HG02678 (cell line): Measurements from ENCODE around the gene AGAP1.

Experiments
- ATAC-seq: cut with Tn5 transposase; IDR thresholded peaks from one replicate; pipeline ENCODE4 v1.9.1; 2021; ENCODE audit warnings: mild to moderate bottlenecking, moderate library complexity; ENCODE audit not compliant: unreplicated experiment

The AGAP1 gene

DNA sequence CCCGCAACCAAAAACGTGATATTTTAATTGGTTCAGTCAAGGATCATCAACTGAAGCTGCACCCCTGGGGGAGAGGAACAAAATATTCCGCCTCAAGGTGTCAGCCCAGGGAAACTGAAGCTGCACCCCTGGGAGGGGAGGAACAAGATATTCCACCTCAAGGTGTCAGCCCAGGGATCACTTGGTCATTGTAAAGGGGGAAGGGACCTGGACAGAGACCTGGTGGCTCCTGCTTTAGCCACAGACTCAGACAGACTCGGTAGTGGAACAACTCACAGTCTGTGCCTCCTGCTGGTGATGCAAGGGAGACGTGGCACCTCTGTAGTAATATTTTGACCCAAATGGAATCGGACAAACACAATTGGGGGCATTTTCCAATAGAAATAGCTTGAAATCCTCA is 599.3 kb downstream of the AGAP1 start:
- ATAC-seq: no peak

DNA sequence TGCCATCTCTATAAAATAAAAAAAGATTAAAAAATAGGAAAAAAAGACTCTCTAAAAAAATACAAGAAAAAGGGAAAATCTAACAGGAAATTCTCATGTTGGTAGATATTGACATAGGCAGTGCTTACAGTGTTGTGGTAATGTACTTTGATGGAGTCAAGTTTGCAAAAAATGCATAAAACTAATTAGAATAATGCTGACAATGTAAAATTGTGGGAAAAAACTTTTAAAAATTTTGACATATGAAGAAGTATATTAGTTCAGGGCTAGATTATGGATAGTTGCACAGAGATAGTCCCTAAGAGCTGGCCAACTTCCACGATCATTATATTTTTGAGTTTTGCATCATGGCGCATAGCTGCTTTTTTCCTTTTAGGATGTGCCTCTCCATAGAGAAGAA is 601.7 kb downstream of the AGAP1 start:
- ATAC-seq: no peak

DNA sequence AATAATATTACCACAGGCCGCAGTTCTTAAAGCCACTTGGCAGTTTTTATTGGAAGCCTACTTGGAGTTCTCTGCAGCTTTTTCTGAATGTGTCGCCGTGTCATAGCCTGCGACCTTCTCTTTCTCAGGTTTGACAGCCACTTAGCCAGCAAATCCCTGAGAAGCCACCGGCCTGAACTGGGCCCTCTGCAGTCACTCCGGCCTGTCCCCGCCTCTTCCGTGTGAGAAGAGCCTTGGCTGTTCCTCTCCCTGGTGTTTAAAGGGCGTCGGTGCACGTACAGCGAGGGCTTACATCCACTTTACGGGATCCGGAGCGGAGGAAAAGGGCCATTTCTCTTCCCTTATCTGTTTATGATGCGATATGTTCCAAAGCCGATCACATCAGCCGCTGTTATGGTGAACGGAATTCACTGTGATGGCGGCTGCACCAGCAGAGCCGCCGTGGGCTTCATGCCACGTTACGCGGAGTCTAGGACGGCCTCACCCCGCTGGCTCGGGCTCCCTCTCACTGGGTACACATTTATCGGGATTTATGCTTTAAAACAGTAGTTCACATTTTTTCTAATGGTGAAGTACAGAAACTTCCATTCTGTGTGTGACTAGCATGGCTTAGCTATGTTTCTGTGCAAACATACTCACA is 607.6 kb downstream of the AGAP1 start:
- ATAC-seq: no peak

GRCh38 chr2:236102971-236103370 is 609.1 kb downstream of the AGAP1 start:
- no peak for ATAC-seq

- no peak for ATAC-seq
These were observed 610.1 kb downstream of the AGAP1 start for GRCh38 chr2:236103981-236104380.

DNA sequence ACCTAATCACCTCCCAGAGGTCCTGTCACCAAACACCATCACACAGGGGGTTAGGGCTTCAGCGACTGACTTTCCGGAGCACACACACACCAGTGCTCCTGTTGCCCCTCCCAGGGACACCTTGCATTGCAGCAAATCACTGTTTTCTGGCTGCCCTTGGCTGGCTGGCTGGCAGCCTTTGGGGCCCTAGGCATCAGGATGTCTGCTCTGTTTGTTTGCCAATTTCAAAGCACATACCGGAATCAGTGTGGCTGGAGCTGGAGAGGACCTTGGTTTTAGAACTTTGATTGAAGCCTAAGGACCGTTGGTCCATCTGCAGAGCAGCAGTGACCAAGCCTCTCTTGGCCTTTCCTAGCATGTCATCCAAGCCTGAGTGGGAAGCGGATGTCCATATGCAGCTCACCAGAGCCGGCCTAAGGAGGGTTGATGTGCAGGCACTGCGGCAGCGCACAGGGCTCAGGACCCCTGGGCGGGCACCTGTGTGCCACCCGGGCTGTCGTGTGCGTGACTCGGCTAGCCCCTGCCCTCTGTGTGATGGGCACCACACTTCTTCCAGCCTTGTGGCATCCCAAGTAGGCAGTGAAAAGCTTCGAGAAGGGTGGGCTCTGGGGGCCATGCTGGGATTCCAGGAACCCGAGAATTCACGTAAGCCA is 612.2 kb downstream of the AGAP1 start:
- no peak for ATAC-seq

GRCh38 chr2:236106761-236107160 is 612.9 kb downstream of the AGAP1 start:
- ATAC-seq: no peak

GRCh38 chr2:236107536-236107935 is 613.7 kb downstream of the AGAP1 start:
- ATAC-seq: no peak

GRCh38 chr2:236107942-236108625 is 614.2 kb downstream of the AGAP1 start:
- no peak for ATAC-seq

GRCh38 chr2:236109061-236109460 is 615.2 kb downstream of the AGAP1 start:
- ATAC-seq: no peak

DNA sequence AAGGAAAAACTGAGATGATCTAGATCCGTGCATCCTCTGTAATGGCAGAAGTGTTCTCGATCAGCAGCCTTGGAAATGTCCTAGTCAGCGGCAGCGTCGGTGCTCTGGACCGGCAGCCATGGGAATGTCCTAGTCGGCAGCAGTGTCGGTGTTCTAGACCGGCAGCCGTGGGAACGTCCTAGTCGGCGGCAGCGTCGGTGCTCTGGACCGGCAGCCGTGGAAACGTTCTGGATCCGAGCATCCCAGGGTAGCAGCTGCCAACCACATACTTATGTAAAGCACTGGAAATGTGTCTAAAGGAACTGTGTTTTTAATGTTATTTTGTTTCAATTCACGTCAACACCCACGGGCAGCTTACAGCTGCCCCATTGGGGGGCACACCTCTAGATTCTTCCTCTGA is 615.6 kb downstream of the AGAP1 start:
- no peak for ATAC-seq

GRCh38 chr2:236112466-236112865 is 618.6 kb downstream of the AGAP1 start:
- ATAC-seq: no peak

DNA sequence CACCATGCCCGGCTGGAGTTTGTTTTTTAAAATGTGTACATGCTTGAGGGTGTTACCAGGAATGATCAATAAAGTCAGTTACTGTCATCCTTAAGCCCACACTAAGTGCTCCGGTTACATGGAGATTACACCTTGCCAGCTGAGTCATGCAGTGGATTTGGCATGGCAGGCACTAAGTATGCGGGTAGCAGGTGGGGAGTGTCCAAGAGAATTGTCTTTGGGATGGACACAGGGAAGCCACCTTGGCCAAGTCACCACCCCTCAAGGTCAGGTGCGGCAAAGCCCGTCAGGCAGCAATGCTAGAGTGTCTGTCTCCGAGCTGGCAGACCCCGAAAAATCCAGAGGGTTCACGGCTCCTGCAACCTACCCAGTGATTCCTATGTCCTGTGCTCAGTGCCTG is 619.6 kb downstream of the AGAP1 start:
- no peak for ATAC-seq

- no peak for ATAC-seq
These were observed 620.1 kb downstream of the AGAP1 start for GRCh38 chr2:236113948-236114347.

DNA sequence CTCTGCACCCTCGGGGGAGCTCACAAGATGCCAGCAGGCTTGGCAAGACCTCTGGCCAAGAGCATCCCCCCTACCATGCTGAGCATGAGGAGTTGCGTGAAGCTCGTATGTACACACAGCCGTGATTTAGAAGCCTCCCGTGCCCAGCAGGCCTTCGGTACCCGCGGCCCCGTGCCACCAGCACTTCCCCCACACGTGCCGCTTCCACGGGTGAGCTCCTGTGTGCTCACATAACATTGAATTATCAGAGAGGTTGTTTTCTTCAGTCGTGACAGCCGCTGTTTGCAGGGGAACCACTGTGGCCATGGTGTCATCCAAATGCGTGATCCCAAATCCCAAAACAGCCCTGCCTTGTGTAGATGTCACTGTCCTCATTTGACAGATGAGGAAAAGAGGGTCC is 621.1 kb downstream of the AGAP1 start:
- ATAC-seq: no peak

GRCh38 chr2:236117401-236117800 is 623.6 kb downstream of the AGAP1 start:
- ATAC-seq: no peak

- no peak for ATAC-seq
These were observed 624.0 kb downstream of the AGAP1 start for GRCh38 chr2:236117861-236118269.

DNA sequence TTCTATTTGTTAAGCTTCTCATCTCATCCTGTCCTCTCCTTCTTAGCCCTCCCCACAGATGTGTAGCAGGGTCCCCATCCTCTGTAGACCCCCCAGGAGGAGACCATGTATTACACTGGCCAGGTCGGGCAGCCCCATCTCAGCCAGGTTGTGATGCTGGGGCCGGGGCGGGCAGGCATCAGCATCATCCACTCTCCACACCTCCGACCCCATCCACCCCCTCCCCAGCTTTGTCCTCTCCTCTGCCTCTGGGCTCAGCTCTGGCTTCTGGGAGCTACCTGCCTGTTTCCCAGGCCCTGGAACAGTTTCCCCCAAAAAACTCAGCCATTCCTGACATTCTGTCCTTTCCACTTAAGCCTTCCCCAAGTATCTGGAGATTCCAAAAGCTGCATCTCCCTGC is 625.2 kb downstream of the AGAP1 start:
- ATAC-seq: no peak

- no peak for ATAC-seq
These were observed 625.6 kb downstream of the AGAP1 start for GRCh38 chr2:236119476-236119875.

DNA sequence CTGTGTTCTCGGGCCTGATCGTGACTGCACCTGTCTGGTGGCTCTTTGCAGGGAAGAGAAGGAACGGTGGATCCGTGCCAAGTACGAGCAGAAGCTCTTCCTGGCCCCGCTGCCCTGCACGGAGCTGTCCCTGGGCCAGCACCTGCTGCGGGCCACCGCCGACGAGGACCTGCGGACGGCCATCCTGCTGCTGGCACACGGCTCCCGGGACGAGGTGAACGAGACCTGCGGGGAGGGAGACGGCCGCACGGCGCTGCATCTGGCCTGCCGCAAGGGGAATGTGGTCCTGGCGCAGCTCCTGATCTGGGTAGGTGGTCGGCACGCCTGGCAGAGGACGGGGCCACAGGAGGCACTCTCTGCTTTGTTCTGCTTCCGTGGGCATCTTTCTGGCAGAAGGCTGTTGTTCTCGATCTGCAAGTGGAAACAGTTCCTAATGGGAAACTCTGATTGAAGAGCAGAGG is 626.3 kb downstream of the AGAP1 start:
- no peak for ATAC-seq

GRCh38 chr2:236120829-236121228 is 627.0 kb downstream of the AGAP1 start:
- ATAC-seq: no peak

- no peak for ATAC-seq
These were observed 627.7 kb downstream of the AGAP1 start for GRCh38 chr2:236121546-236121945.
